Stimulated activated CD8-positive, alpha-beta memory T cell treated with anti-CD3 and anti-CD28 coated beads, Interleukin-15, amount 100 ng/mL, for 24 hours (primary cell): ENCODE measurements around the gene SKAP2.

Experiments used
- DNase-seq: peaks from one replicate; pipeline ENCODE4 v3.0.0-alpha.2; 2020; ENCODE audit warnings: low read depth

The SKAP2 gene

DNA sequence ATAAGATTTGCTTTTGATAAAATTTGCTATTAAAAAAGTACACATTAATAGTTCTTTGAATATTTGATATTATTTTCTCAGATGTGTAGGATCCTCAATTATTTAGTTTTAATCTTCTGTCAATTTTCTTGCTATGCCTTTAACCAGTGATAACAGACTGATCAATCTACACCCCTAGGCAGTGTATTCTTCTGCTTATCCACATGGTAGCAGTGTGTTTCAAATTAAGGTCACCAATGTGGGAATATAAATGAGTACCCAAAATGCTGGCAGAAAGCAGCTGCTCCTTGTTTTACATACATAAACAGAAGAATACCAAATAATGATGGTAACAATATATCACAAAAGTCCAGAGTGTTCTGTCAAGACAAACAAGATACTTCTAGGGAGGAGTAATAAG, 87.0 kb downstream of the SKAP2 start:
- DNase-seq: no peak

DNA sequence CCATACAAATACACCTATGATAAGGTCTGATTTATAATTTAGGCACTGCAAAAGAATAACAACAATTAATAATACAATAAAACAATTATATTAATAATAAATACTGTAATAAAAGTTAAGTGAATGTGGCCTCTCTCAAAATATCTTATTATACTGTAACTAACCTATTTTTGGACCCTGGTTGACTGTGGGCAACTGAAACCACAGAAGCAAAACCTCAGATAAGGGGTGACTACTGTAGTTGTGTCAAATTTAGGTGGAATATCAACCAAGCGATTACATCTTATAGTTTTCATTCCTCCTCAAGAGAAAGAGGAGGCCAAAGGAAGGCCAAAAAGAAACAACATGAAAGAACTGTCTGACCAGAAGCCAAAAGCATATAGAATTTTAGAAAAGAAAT, 103.9 kb downstream of the SKAP2 start:
- no peak for DNase-seq

DNA sequence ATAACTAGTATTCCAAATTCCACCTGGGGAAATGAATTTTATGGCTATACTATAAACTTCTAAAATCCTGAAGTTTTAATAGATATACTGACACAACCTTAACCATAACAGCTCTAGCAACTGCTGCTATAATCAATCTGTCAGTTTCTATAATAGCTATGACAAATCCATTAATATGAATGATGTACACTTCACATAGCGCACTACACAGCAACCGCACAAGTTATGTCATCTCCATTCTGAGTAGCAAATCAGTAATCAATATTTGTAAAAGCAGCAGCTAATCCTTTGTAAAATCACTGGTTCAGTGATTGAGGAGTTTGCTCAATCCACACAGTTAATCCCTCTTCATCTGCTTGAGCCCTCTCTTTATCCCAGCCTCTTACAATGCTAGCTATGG, 105.3 kb downstream of the SKAP2 start:
- no peak for DNase-seq

DNA sequence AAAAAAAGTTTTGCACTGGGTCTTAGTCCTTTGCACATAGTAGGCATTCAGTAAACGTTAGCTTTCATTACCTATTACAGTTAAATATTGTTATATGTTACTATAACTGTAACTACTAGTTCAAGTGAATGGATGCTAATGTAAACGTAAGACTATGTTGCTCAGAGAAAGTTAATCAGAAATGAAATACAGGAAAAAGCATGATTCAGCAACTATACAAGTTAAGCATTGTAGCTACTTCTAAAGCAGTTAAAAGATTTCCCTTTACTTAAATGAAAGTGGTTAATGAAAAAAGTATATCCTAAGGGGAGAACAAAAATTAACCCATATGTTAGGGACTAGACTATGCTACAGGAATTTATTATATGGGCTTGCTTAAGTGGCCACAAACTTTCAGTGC, 121.2 kb downstream of the SKAP2 start:
- no peak for DNase-seq

DNA sequence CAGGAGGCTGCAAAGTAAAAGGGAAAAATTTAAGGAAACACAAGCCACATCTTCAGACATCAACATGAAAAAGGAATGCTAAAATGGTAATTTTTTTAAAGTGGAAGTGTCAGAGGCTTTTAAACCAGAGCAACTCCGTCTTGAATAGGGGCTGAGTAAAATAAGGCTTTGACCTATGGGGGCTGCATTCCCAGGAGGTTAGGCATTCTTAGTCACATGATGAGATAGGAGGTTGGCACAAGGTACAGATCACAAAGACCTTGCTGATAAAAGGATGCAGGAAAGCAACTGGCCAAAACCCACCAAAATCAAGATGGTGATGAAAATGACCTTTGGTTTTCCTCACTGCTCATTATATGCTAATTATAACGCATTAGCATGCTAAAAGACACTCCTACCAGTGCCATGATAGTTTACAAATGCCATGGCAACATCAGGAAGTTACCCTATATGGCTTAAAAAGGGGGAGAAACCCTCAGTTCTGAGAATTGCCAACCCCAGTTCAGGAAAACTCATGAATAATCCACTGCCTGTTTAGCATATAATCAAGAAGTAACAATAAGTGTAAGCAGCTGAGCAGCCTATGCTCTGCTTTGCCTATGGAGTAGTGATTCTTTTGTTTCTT, 128.3 kb downstream of the SKAP2 start:
- no peak for DNase-seq

DNA sequence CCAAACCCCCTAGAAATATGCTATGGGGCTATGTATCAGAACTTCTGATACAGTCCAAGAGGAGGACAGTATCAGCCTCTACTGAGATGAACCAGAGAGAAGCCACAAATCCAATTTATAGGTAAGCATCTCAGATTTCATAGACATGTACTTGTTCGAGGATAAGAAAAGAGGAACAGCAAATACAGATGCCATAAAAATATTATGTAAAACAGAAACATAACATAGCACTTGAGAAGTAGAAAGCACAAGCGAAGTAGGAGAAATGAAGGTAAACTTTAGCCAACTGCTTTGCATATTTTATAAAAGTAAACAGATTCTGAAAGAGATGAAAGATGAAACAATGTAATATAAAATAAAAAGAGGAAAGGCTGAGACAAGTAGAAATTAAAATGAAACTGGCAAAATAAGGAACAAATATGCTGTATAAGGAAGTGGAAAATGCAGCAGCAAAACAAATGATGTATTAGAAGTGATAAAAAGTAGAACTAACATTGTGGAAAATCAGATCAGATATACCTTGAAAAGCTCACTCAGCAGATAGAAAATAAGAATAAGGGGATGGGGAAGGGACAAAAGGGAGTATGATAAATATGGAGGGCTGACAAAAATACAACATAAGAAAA, 135.1 kb downstream of the SKAP2 start:
- DNase-seq: no peak

DNA sequence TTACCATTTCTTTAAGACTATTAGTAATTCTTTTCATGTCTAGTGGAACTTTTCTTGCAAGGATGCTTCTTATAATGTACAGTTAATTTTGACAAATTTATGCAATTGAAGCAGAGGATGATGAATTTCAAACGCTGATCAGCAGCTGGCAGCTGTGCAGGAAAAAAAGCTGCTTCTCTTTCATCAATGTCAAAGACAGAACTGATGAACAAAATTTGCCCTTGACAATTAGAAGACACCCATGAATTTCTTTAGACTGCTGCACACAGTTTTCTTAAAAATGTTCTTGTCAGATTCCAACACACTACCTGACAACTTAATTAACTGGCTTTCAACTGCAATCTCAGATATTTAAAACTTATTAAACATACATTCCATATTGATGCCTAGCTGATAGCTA, 138.3 kb downstream of the SKAP2 start:
- no peak for DNase-seq

DNA sequence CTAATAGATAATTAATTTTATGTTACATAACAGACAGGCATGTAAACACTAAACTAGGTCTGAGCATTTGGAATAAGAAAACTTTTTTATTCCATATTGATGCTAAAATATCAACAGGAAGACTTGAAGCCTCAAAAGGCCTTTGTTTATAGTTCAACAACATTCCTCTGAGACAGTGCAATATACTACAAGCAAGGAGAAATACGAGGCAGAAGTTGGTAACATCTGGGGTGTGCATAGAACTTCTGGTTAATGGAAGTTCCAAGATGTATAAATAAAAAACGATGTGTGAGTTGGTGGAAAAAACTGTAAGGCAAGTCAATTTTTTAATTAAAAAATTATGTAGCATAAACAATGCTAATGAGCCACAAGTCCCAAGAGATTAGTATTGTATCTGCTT, 139.6 kb downstream of the SKAP2 start:
- no peak for DNase-seq

DNA sequence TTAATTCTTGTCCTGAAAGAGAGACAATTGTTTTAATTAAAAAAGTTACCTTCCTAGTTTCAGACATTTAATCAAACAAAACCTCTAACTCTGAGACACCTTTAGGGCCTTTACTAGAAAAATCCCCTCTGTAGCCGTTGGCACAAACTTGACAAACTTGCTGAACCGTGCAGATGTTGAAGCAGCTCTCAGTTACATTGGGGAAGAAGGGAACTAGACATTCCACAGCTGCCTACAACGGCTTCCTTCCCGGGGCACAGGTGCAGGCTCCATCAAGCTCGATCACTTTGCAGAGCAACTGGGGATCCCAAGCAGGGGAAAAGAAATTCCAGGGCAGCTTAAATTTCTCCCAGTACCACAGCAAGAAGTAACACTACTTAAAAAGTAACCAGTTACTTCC, 141.3 kb downstream of the SKAP2 start:
- no peak for DNase-seq

DNA sequence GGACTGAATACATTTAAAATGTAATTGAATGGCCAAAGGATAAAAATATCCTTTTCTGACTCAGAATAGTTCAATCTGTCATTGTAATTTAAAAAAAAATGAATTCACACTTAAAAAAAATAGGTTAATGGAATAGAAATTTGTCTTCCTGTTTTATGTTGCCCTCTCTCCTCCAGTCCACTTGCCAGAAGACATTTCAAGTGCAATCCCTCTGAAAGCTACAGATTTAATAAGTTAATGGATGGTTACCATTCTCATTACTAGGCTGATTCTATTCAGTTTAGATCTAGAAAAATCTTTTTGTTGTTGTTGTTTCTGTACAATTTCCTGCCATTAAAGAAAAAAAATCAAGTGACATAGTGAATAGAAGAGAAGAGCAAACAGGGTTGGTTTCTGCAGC, 142.9 kb downstream of the SKAP2 start:
- DNase-seq: no peak

DNA sequence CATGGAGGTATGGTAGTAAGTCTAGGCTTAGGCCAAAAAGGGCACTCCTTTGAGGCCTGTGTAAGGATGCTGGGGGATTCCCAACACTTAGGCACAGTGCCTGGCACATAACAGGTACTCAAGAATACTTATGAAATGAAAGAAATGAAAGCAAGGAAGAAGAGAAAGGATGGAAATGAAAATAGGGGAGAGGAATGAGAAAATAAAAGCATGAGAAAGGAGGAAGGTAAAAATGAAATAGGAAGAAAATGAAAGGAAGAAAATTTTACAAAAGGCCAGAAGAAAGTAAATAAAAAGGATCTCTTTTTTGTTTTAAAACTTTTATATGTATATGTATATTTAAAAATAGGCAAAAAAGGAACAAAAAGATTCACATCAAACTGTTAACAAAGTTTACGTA, 146.3 kb downstream of the SKAP2 start:
- no peak for DNase-seq

DNA sequence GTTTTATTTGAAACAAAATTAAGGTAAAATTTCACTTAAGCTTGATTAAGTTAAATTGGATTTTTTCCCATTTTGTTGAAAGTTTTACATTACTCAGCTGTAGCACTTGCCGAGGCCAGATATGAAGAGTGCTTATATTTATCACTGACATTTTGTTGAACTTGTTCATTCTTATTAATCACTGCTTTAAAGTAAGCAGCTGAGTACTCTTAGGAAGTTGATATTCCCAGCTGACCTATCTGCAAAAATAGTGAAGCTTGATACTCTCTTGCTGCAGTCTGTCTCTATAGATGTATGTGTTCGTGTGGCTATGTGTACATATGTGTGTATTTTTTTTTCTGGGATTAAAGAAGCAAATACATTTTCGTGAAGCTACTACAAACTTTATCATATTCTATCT, 150.0 kb downstream of the SKAP2 start:
- no peak for DNase-seq

DNA sequence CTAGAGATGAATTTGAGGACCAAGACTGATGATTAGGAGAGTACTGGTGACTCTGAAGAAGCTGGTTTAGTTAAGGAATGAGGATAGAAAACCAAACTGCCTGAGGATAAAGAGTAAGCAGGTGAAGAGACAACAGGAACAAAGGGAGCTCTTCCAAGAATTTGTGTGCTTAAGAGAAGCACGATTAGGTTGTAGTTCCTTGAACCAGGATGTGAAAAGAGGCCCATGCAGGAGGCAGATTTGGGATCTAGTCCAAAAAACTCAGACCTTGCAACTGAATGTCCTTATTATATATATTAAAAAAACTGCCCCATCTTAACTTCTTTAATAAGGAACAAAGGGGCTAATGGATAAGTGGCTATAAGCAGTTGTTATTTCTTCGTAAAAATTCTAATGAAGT, 150.4 kb downstream of the SKAP2 start:
- DNase-seq: no peak

DNA sequence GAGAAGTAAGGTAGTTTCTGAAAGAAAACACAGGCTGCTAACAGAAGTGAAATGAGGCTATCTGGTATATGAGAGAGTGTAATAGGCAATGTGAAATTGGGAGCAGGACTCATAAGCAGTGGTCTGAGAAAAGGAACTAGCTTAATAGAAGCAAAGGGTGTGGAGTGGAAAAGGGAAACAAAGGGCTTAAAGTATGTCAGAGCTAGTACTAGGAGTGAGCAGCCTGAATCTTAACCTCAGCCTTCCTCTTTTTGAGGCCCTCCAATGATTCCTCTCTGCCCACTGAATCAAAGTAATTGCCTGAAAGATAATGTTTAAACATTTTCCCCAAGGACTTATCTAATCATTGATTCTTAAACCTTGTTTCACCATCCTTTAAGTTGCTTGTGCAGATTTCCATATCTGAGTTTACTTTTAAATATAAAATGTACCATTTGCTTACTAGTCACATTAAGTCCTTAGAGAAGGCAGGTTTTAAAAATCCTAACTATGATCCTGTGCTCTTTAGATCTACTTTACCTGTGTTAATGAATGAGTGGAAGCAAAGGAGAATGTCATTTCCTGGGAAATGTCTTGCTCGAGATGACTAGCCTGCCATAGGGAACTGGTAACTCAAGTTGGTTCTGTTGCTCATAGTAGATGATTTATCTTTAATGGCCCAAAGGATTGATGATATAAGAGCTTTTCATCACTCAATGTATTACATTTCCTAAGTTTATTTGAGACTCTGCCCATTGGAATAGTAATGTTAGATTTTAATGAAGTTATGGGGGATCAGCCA, 155.0 kb downstream of the SKAP2 start:
- DNase-seq: no peak

DNA sequence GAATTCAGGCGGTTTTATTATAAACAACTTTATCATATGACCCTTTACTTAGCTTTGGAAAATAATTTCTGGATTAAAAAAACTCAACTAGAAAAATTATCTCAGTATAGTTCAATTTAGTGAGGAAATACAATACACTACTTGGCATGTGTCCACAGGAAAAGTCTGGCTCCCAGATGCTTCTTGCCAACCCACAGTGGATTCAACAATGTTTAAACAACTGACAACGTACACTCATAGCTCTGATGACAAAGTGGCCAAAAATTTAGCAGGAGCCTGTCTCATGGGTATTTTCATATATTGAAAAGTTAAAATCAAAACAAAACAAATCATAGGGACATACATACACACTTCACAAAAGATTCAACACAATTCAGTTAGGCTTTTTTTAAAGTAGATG, 158.8 kb downstream of the SKAP2 start:
- no peak for DNase-seq

DNA sequence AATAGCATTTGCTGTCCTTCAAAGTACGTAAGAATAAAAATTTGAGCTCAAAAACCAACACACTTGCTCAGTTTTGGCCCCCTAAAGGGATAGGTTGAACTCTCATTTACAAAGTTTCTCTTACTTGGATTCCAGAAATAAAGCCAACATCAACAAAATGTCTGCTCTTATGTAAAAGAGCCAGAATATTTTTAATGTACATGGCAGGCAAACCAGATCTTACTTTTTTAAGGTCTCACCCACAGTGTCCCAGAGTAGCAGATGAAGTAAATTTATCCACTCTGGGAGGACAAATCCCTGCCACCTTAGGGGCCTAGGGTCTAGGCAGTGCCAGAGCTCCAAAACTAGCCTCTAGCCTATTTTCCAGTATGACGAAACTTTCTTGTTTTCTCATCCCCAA, 159.6 kb downstream of the SKAP2 start:
- no peak for DNase-seq

DNA sequence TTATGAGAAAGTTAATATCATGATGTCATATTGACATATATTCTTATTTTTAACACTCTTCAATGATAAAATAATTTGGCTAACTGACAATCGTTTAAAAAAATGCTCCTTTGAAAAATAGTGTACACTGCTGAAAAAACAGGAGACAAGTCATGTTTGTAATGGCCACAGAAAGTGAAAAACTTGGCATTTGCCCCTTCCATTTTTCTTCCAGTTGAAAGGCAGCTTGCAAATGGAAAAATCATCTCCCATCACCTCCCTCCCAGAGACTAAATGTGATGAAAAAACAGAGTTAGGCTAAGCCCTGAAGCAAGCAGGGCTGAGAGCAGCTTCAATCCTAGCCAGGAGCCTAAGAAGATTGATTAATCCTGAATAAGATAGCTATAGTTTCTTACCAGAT, 160.4 kb downstream of the SKAP2 start:
- no peak for DNase-seq

DNA sequence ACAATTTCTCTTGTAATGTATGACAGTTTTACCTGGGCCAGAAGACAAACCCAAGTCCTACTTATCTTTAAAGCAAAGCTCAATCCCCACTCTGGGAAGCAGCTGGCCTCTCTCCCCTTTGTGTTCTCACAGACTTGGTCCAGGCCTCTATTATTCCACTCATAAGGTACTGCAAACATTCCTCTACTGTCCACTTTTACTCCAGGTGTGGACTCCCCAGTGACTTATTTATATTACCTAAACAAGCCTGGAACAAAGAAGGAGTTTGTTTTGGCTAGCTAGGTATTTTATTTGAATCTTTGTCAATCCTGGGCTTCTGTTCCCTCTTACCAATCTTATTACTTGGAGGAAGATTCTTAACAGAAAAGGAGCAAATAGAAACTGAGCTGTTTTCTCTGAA, 163.5 kb downstream of the SKAP2 start:
- no peak for DNase-seq

DNA sequence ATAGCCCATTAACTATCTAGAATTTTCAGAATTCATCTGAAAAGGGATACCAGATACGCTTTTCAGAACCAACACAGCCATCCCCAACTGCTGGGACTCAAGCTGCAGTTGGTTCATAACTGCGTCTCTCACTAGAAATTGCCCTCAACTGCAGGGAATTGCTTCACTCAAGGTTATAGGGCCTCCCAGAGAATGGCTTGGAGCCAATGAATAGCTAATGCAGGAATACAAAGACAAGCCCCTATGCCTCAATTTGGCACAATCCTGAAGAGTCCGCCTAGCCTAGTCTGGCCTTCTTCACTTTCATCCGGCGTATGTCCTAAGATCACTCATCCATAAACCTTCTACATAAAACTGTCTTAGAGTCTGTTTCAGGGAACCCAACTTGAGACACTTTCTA, 164.0 kb downstream of the SKAP2 start:
- no peak for DNase-seq

DNA sequence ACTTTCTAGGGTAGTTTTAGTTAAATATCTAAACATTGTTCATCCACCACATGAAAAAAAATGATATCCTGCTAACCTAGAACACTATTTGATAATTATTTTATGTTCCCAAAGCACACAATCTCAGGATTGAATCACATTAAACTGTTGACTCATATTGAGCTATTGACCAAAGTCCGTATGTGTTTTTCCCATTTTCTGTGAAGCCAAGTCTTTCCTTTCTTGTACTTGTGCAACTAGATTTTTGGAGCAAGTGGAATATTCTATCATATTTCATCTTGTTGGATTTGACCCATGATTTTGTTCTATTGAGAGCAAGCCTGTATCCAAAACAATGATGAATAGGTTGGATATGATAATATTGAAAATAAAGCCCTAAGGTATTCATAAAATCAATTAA, 164.6 kb downstream of the SKAP2 start:
- no peak for DNase-seq

DNA sequence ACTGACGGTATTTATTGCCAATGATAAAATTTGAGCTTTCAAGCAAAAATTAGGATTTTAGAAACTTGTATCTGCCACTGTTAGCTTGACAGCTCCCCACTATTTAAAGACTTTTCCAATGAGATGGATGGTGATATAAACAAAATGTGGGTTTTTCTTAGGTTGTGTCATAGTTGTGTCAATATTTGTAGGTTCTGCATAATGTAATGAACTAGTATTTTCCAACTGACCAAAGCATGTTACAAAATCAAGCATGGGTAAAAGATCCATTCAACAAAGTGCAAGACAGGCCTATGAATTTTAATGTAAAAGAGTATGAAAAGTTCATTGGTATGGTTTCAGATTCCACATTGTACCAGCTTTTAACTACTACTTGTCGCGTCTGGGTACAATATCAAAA, 165.6 kb downstream of the SKAP2 start:
- DNase-seq: no peak

DNA sequence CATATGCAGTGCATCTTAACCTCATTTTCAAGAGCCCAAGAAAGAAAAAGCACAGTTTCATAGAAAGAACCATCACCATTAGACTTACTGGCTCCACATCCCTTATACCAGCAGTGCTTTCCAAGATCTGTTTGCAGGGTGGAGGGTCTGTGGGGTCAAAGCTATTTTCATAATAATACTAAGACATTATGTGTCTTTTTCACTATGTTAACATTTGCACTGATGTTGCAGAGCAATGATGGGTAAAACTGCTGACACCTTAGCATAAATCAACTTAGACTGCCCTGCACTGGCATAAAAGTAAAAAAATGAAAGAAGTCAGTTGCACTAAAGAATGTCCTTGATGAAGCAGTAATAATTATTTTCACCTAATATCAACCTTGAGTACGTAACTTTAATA, 166.2 kb downstream of the SKAP2 start:
- no peak for DNase-seq

DNA sequence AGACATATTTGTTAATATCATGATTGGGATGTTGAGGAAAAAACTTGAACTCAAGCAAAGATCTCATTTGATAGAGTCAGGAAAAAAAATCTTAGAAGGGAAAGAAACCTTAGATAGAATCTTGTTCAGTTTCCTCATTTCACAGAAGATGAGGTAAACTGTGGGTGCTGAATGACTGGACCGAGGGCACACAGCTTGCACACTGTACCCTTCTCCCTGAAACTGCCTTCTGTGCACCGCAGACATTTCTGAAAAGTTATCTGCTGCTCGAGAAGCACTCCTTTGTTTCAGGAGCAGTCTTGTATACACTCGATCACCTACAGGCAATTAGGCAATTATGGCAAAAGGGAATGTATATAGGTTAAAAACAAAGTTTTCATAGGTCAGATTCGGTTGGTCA, 167.4 kb downstream of the SKAP2 start:
- no peak for DNase-seq

DNA sequence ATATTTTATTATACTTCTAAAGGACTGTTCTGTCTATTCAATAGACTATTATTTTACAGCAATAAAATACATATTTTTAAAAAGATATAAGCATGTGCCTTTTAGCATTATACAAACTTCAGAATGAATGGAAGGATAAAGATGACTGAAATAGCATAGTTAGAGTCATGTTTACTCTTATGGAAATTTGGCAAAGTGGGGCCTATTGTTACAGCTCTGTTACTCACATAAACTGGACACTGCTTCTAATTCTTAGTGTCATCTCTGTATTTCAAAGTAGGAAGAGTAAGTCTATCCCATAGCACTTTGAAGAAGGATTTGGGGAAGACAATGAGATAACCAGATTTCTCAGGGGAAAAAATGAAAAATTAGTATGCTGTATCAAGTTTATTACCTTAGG, 168.2 kb downstream of the SKAP2 start:
- no peak for DNase-seq
